Measurements from ENCODE around the gene CHST8.

DNA sequence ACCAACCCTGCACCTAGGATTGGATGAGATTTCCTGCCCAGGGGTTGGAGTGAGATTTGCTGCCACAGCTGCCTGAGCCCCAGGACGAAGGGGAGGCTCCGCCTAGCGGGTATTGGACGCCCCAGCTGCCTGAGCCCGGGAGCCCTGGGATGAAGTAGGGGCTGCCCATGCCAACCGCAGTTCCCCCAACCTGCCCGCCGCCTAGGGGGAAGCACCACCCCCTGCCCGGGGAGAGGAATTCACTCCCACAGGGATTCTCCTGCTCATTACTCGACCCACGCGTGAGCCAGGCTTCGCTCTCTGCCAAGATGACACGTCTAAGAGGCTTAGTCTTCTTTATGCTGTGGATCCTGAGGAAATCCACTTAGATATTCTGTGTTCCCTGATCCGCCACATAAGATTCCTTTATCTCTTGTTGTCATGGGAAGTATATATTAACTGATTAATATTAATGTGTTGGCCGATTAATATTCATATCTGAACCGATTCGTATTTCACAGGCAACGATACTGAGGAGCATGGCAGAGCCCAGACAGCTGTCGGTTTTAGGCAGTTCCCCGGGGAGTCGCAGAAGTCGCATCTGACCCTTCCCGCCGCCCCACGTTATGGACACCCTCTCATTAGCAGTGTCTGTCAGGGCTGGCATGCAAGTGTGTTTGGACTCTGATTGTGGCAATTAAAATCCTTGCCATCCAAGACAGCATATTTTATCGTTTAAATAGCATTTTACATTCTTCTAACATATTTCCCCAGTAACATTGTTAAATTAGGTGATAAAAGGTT is 130.5 kb downstream of the CHST8 start:
- TF ChIP-seq, protein P1, sequence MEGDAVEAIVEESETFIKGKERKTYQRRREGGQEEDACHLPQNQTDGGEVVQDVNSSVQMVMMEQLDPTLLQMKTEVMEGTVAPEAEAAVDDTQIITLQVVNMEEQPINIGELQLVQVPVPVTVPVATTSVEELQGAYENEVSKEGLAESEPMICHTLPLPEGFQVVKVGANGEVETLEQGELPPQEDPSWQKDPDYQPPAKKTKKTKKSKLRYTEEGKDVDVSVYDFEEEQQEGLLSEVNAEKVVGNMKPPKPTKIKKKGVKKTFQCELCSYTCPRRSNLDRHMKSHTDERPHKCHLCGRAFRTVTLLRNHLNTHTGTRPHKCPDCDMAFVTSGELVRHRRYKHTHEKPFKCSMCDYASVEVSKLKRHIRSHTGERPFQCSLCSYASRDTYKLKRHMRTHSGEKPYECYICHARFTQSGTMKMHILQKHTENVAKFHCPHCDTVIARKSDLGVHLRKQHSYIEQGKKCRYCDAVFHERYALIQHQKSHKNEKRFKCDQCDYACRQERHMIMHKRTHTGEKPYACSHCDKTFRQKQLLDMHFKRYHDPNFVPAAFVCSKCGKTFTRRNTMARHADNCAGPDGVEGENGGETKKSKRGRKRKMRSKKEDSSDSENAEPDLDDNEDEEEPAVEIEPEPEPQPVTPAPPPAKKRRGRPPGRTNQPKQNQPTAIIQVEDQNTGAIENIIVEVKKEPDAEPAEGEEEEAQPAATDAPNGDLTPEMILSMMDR (conservative IDR thresholded peaks at IDR 0.05; ENCODE audit: low read depth in 2 of 2) = no peak
- TF ChIP-seq EZH2 (IDR thresholded peaks at IDR 0.05; ENCODE audit: low read depth, unreplicated experiment) = no peak
- no peak for TF ChIP-seq POLR2AphosphoS5 (IDR thresholded peaks at IDR 0.05; ENCODE audit: low read depth)
- no peak for TF ChIP-seq JUNB (IDR thresholded peaks at IDR 0.05; ENCODE audit: unreplicated experiment)
- no peak for TF ChIP-seq EZH2phosphoT487 (IDR thresholded peaks at IDR 0.05; ENCODE audit: unreplicated experiment)
- no peak for TF ChIP-seq CREB1 (CRISPR knock-in tag; IDR thresholded peaks at IDR 0.05; ENCODE audit: low read depth)
- TF ChIP-seq, protein P2, sequence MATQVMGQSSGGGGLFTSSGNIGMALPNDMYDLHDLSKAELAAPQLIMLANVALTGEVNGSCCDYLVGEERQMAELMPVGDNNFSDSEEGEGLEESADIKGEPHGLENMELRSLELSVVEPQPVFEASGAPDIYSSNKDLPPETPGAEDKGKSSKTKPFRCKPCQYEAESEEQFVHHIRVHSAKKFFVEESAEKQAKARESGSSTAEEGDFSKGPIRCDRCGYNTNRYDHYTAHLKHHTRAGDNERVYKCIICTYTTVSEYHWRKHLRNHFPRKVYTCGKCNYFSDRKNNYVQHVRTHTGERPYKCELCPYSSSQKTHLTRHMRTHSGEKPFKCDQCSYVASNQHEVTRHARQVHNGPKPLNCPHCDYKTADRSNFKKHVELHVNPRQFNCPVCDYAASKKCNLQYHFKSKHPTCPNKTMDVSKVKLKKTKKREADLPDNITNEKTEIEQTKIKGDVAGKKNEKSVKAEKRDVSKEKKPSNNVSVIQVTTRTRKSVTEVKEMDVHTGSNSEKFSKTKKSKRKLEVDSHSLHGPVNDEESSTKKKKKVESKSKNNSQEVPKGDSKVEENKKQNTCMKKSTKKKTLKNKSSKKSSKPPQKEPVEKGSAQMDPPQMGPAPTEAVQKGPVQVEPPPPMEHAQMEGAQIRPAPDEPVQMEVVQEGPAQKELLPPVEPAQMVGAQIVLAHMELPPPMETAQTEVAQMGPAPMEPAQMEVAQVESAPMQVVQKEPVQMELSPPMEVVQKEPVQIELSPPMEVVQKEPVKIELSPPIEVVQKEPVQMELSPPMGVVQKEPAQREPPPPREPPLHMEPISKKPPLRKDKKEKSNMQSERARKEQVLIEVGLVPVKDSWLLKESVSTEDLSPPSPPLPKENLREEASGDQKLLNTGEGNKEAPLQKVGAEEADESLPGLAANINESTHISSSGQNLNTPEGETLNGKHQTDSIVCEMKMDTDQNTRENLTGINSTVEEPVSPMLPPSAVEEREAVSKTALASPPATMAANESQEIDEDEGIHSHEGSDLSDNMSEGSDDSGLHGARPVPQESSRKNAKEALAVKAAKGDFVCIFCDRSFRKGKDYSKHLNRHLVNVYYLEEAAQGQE (IDR thresholded peaks at IDR 0.05; ENCODE audit: unreplicated experiment) = no peak
- no peak for TF ChIP-seq NANOG (IDR thresholded peaks at IDR 0.05; ENCODE audit: borderline replicate concordance)
- TF ChIP-seq STAT1 (IDR thresholded peaks at IDR 0.05; ENCODE audit: unreplicated experiment) = no peak

Data from GM23338 (cell line).